Left colon (tissue), 2 donors: Measurements from ENCODE around the gene DDX6. TPM values are rescaled to one million over a fixed set of nuclear protein-coding genes. Genes with fewer than 3 reads are reported as not detected.
"Not testable (repeated sequence)": the region's sequence is repeated elsewhere in the genome, so short reads cannot be mapped to it uniquely, and the experiment has no call there.

Experiments used
- ATAC-seq: fragments of 200-7000 bp; cut with Tn5 transposase; one replicate; pipeline ENCODE4 v1.9.1; 2020; ENCODE audit warnings: mild to moderate bottlenecking, moderate library complexity
- DNase-seq, 2 donors: peaks; one replicate each; pipeline ENCODE4 v3.0.0-alpha.2; 2020
- intact Hi-C, 2 donors: fragments of 100-400 bp; cut with DNase I in 1 of 2; cut with micrococcal nuclease in 1 of 2; formaldehyde crosslinking; loops; one replicate each; pipeline versions ENCODE4 v1.11.2 to v1.14.0; 2022; cut with DNase I, micrococcal nuclease
- total RNA-seq, 2 donors: library from RNA; stranded (reverse); fragmentation: NEBNext Ultra II Directional; extraction: Animal tissue kit (Norgen Biotek cat#: 25700); gene quantifications; one replicate each; pipeline ENCODE4 v1.2.1, GENCODE V29; 2021
- donor health status: DM: no; HTN: no; CAD: no.
- donor health status: DM: yes; HTN: yes; CAD: no.

DDX6 gene
- total RNA-seq, 2 donors from 2014 or later: 96.3 to 100 TPM

DNA sequence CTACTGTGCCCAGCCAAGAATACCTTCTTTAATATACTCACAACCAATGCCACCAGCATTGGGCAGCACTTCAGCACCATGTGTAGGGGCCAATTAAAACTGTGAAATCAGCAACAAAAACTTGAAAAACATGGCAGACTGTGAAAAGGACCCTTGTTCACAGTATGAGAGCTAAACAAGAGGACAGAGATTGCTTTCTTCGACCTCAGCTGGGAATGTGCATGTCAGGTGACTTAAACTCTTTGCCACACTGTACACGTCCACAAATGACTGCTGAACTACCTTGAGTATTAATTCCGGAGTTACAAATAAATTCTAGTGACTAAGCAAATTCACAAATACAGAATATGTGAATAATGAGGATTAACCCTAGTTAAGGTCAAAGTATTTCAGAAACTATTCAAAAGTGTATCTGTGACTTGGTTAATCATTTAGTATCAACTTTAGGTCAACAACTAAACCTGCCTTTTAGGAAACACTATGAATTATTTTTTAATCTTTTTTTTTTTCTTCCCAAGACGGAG is 33.0 kb downstream of the DDX6 start:
- intact Hi-C loops: no loop called here
- no peak for ATAC-seq
- DNase-seq: no peak

- intact Hi-C loops: no loop called here
- no peak for ATAC-seq
- no peak for DNase-seq
These were observed 38.3 kb downstream of the DDX6 start for GRCh38 chr11:118752654-118753053.

DNA sequence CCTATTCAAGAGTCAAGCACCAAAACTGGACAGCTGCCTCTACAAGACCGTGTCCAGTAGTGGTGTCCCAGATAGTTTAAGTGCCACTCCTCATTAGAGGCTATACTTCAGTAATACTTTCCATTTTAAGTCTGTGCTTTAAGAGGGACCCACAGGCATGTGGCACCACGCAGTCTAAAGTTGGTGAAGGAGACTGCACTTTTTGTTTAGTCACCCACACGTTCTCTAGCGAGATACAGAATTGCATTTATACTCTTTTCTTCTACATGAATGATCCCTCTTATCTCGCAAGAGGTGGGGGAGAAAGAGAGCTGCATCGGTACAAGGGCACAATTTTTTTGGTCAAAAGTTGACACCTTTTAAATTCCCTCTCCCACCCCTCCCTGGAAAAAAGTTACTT is 41.5 kb downstream of the DDX6 start:
- DNase-seq (no peak), ATAC-seq (no peak)
- intact Hi-C loops: no loop called here

DNA sequence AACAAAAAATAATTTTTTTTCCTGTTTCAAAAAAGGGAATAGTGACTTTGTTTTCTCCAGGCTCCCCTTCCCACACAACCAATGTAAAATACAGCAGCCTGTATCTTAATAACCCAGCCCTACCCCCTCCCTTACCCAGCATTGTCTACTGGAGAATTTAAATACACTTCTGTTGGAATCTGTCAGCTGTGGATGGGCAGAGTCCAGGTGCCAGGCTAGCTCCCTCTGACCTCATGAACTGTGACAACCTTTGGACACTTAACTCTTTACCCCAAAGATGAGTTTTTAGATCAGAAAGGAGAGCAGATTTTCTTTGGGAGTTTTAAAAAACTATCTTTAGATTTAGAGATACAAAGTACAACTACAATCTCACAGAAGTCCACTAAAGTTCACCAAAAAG is 42.9 kb downstream of the DDX6 start:
- ATAC-seq (peak; percentile 26), DNase-seq (no peak)
- intact Hi-C loops: no loop called here

- DNase-seq: no peak
- peak; percentile 16 for ATAC-seq
- intact Hi-C loops: no loop called here
These were observed 43.9 kb downstream of the DDX6 start for GRCh38 chr11:118746988-118747585.

- no peak for DNase-seq
- intact Hi-C loops: no loop called here
- ATAC-seq: no peak
These were observed 46.9 kb downstream of the DDX6 start for GRCh38 chr11:118744046-118744445.

DNA sequence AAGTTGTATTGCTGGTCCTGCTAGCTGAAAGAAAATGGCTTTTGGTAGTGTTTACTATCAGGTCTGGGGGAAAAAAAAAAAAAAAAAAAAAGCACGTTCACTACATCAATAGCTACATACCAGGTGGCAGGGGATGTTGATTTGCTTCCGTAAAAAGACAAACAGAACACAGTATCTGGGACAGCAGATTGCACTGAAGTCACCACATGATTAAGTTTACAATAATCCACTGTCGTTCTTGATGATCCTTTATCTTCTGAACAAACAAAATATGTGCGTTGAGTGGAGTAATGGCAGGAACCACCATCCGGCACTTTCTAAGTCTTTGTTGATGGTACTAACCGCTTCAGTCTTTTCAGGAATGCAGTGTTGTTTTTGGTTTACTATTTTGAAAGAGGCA is 48.7 kb downstream of the DDX6 start:
- ATAC-seq (no peak), DNase-seq (no peak)
- intact Hi-C loops: no loop called here

DNA sequence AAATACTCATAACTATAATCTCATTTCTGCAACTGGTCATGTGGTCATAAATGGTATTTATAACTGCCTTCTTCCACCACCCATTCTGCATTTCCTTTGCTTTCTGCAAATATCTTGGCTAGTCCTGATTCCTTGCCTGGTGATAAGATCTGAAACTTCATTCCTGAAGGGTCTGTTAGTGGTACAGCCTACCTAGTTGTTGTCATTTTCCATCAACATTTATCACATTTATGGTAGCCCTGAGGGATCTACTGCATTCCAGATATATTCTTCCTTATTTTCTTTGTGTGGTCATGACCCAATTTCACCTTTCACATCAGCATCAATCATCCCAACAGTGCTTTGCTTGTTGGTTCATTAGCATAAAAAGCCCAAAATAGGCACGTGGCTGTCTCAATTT is 50.1 kb downstream of the DDX6 start:
- intact Hi-C loops: no loop called here

DNA sequence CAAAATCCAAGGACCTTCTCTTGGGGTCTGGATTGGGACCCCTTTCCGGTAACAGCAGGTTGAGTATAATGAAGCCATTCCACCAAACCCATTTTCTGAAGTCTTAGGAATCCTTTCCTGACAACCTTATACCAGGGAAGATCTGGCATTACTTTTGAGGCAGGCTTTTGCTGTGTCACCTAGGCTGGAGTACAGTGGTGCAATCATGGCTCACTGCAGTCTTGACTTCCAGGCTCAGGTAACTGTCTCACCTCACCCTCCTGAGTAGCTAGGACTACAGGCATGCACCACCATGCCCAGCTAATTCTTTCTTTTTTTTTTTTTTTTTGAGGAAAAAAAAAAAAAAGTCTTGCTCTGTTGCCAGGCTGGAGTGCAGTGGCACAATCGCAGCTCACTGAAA is 55.8 kb downstream of the DDX6 start:
- no peak for DNase-seq
- no peak for ATAC-seq
- intact Hi-C loops: no loop called here

More for the DNA sequence above, 50.1 kb downstream of the DDX6 start:
- DNase-seq: no peak
- no peak for ATAC-seq

- intact Hi-C loops: no loop called here
- DNase-seq (no peak), ATAC-seq (no peak)
These were observed 56.9 kb downstream of the DDX6 start for GRCh38 chr11:118734031-118734430.

- DNase-seq, ATAC-seq, intact Hi-C loops: not testable (repeated sequence)
These were observed 61.2 kb downstream of the DDX6 start for GRCh38 chr11:118729753-118730152.

DNA sequence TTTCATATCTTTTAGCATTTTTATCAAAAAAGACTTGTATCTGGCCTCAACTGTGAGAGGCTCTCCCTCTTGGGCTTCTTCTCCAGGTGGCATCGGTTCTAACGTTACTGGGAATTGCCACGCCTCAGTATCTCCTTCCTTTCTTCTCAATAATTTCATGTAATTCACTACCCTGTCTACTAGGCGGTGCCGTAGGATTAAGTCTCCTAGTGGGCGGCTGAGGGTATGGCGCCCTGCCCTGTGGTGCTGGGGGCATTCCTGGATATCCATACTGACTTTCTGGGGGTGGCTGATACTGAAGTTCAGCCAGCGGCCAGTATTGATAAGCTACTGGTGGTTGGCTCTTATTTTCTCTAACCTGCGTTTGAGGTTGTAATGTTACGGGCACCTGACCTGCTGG is 62.9 kb downstream of the DDX6 start:
- DNase-seq, ATAC-seq, intact Hi-C loops: not testable (repeated sequence)

GRCh38 chr11:118727721-118728066 is 63.3 kb downstream of the DDX6 start:
- intact Hi-C loops, DNase-seq, ATAC-seq: not testable (repeated sequence)

DNA sequence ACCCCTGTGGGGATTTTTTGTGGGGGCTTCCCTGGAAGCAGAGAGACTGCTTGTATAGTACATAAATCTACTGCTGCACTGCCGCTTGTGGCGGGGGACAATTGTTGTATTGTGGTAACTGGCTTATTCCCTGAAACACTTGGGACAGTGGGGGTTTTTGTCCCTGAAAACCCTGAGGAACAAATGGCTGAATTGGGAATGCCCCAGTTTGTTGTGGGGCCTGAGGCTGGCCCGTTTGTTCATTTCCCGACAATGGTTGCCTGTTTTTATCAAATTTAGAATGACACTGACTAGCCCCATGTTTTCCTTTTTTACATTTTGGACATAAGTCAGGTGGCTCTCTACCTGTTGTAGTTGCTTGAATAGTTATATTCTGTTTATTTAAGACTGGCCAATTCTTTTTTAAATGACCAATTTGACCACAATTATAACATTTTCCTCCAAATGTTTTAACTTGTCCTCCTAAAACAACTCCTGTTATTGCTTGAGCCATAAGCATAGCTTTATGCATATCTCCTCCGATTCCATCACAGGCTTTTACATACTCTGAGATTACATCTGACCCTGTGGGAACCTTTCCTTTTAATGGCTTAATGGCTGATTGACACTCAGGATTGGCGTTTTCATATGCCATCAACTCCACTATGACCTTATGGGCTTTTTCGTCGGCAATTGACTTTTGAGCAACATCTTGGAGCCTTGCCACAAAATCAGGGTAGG is 63.8 kb downstream of the DDX6 start:
- ATAC-seq, DNase-seq, intact Hi-C loops: not testable (repeated sequence)

GRCh38 chr11:118721478-118722015 is 69.4 kb downstream of the DDX6 start:
- ATAC-seq, DNase-seq, intact Hi-C loops: not testable (repeated sequence)

- intact Hi-C loops, DNase-seq, ATAC-seq: not testable (repeated sequence)
These were observed 70.2 kb downstream of the DDX6 start for GRCh38 chr11:118720740-118721139.

DNA sequence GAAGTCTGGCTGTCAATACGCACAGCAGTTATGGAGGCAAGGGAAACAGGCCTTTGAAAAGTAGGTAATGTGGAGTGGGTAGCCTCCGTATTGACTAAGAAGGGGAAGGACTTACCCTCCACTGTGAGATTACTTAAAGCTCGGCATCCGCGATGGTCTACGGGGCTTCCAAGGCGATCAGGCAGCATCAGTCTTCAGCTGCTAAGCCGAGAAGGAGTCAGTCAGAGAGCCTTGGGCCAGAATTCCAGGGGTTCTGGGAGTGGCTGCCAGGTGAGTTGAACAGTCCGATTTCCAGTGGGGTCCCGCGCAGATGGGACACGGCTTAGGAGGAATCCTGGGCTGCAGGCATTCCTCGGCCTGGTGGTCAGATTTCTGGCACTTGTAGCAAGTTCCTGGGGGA is 70.9 kb downstream of the DDX6 start:
- ATAC-seq, DNase-seq, intact Hi-C loops: not testable (repeated sequence)

DNA sequence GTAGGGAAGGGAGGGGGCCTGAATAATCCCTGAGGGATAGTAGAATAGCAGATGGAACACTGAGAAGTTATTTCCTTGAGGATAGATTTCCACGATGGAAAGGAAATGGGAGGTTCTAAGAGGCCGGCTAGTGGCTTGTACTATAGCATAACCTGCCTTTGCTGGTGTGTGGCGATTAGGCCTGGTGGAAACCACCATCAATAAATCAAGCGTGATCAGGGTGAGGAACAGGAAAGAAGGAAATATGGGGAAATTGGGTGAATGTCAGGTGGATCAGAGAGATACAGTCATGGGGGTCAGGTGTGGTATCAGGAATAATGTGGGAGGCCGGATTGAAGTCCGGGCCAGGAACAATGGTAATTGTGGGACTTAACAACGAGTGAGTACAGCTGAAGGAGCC is 72.4 kb downstream of the DDX6 start:
- ATAC-seq, intact Hi-C loops, DNase-seq: not testable (repeated sequence)

DNA sequence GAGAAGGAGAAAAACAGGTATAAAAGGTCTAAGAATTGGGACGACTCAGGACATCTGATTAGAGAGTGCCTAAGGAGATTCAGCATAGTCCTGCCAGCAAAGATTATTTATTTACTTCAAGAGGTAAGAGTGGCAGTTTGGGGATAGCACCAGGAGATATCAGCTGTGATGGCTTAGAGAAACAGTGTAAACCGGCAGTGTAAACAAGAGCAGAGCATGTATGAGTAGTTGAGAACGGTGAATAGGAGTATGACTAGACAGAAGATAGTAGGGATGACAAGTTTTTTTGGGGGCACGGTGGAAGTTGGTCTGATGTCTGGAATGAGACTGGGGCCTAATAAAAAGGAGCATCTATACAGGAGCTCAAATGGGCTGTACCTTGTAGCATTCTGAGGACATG is 73.2 kb downstream of the DDX6 start:
- ATAC-seq, DNase-seq, intact Hi-C loops: not testable (repeated sequence)

DNA sequence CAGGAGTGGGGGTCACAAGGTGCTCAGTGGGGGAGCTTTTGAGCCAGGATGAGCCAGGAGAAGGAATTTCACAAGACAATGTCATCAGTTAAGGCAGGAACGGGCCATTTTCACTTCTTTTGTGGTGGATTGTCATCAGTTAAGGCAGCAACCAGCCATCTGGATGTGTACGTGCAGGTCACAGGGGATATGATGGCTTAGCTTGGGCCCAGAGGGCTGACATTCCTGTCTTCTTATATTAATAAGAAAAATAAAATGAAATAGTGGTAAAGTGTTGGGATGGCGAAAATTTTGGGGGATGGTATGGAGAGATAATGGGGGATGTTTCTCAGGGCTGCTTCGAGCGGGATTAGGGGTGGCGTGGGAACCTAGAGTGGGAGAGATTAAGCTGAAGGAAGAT is 73.7 kb downstream of the DDX6 start:
- ATAC-seq, intact Hi-C loops, DNase-seq: not testable (repeated sequence)
